HG03066 (cell line): Measurements from ENCODE around the gene NSMCE3.

ENCODE experiments used
- ATAC-seq: cut with Tn5 transposase; IDR thresholded peaks from one replicate; pipeline ENCODE4 v1.9.1; 2021; ENCODE audit warnings: low read depth; ENCODE audit not compliant: unreplicated experiment

NSMCE3 gene

DNA sequence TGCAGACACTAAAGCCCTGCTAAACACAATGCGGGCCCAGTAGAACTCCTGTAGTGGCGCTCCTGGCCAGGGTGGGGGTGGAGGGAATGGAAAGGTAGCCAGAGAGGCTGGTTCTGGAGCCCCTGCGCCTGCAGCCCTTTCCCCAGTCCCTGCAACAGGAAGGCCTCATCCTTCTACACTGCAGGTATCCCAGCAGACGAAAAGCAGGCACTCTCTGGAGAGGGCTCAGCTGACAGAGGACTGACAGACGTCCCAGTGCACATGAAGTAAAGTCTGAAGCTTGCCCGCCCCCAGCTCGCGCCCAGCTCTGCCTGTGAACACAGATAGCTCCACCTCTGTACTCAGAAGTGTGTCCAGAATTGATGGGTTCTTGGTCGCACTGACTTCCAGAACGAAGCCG is 46.0 kb downstream of the NSMCE3 start:
- ATAC-seq: no peak

DNA sequence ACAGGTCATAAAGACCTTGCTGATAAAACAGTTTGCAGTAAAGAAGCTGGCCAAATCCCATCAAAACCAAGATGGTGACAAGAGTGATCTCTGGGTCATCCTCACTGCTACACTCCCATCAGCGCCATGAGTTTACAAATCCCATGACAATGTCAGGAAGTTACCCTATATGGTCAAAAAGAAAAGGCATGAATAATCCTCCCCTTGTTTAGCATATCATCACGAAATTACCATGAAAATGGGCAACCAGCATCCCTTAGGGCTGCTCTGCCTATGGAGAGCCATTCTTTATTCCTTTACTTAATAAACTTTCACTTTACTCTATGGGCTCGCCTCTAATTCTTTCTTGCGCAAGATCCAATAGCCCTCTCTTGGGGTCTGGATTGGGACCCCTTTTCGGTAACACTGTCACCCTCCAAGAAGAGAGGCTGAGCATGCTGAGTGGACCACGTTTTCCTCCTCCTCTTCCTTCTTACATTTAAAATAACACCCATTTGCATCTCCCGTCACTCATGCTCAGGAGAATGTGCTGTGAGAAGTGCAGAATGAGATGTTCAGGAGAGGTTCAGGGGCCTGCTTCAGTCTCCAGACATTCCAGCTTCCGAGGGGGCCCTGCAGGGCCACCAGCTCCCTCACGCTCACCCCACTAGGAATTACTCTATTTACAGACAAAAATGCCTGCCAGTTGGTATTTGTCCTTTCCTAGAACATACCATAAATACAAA is 47.3 kb downstream of the NSMCE3 start:
- ATAC-seq: no peak

DNA sequence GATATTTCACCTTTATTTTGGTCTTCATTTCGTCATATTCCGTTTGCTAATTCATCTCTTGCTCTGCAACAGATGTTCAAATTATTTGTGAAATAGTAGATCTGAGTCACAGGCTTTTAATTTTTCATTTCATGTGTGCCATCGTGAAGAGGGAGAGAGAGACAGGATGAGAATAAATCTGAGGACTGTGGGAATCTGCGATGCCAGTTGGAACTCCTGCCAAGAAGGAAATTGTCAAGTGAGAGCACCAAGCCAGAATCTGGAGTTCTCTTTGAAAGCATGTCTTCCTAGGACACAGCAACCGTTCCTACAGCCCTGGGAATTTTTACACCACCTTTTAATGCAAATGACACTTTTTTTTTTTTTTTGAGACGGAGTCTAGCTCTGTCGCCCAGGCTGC is 48.8 kb downstream of the NSMCE3 start:
- ATAC-seq: no peak

DNA sequence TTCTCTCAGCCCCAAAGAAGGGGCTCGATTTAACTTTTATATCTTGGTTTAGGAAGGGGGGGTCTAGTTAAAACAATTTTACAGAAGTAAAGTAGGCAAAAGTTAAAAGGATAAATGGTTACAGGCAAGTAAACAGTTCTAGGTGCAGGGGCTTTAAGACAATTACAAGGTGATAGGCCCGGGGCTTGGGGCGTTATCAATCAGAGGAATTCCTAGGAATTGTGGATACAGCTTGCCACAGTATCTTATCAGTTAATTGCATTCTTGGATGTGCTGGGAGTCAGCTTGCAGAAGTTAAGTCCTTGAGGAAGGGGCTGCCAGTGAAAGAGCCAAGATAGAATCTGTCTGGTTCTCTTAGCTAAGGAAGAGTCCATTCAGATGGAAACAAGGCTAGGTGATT is 52.7 kb downstream of the NSMCE3 start:
- ATAC-seq: no peak
